ENCODE data around the gene YY1AP1. TPM values are rescaled to one million over a fixed set of nuclear protein-coding genes. Genes with fewer than 3 reads are reported as not detected.
A peak's percentile ranks its signal among the peaks of the same experiment; 100 is the strongest.

The YY1AP1 gene
- polyA plus RNA-seq, 1 of the 3 experiments (the other 2 are of a cell fraction), result 45.0 TPM

DNA sequence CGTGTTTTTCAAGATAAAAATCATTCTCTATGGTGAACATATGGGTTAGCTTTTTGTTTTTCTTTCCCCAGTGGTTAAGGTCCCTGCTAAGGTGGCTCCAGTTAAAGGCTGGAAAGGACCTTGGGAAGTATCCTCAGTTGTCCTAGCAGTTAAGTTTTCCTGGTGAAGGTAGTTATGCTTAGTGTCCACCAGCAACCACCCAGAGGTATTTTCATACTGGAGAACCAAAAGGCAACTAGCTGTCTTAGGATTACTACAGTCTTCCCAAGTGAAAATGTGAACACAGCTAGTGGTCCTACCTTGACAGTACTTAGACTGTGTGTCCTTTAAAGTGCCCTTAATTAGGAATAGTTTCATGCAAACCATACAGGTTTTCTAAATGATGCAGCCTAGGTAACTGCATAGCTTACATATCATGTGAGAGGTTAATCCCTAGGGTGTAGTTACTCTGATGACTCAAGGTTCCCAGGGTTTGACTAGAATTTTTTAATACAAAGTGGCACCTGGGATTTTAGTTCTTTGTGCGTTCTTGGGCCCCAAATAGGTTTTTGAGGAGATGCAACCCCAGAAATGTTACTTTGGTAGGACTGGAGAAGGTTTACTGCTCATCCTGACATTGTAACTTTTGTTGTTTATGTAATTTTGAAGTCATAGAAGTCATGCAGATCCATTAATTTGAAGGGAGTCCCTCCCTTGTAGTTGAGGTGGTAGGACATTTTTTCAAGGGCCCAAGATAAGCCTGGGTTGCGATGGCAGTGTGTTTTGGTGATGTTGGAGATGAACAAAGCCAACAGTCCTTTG lies 36.5 kb downstream of the YY1AP1 start (continued):
- TF ChIP-seq, protein P1, sequence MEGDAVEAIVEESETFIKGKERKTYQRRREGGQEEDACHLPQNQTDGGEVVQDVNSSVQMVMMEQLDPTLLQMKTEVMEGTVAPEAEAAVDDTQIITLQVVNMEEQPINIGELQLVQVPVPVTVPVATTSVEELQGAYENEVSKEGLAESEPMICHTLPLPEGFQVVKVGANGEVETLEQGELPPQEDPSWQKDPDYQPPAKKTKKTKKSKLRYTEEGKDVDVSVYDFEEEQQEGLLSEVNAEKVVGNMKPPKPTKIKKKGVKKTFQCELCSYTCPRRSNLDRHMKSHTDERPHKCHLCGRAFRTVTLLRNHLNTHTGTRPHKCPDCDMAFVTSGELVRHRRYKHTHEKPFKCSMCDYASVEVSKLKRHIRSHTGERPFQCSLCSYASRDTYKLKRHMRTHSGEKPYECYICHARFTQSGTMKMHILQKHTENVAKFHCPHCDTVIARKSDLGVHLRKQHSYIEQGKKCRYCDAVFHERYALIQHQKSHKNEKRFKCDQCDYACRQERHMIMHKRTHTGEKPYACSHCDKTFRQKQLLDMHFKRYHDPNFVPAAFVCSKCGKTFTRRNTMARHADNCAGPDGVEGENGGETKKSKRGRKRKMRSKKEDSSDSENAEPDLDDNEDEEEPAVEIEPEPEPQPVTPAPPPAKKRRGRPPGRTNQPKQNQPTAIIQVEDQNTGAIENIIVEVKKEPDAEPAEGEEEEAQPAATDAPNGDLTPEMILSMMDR (IDR thresholded peaks at IDR 0.05), result no peak
- TF ChIP-seq POLR2AphosphoS5 (IDR thresholded peaks at IDR 0.05; ENCODE audit: low read depth, low read length), result no peak
- TF ChIP-seq RCOR1 (IDR thresholded peaks at IDR 0.05; ENCODE audit: low read length), result no peak
- TF ChIP-seq RXRA (IDR thresholded peaks at IDR 0.05; ENCODE audit: borderline replicate concordance, low read depth), result no peak
- TF ChIP-seq GATA2 (CRISPR knock-in tag; IDR thresholded peaks at IDR 0.05), result no peak
- no peak for TF ChIP-seq ELF1 (IDR thresholded peaks at IDR 0.05)
- TF ChIP-seq YY1 (IDR thresholded peaks at IDR 0.05; ENCODE audit: low read depth), result no peak

DNA sequence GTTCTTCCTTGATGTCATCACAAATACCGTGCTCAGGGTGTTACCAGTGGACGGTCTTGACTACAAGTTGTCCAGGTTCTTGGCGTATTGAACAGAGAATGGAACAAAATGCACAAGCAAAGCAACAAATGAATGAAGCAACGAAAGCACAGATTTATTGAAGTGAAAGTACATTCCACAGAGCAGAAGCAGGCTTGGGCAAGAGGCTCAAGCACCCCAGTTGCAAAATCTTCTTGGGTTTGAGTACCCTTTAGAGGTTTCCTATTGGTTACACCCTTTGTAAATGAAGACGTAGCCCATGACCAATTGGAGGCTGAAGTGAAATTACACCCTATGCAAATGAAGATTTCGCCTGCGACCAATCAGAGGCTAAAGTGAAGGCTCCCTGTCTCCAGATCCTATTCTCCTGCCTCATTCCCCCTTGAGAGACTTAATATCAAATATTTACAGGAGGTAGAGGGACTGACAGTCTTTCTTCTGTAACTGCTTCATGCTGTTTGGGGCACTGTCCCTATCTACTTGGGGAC lies 38.3 kb downstream of the YY1AP1 start:
- H4K20me1 ChIP-seq (ENCODE audit: insufficient read depth), result no peaks in the 10 kb centered on the region
- no peak overlapping the region for H3K4me3 ChIP-seq (ENCODE audit: low read depth in 2 of 2, low read length in 1 of 2)
- 96% methylated on average over 7 of the region's 7 CpGs for WGBS (ENCODE audit: low lambda C conversion rate)
- no peaks in the 10 kb centered on the region for H3K9me3 ChIP-seq
- H3K36me3 ChIP-seq (replicated peaks in 1 of 2; ENCODE audit: control insufficient read depth in 1 of 2, insufficient read depth in 2 of 2, low read length in 1 of 2), result no peaks in the 10 kb centered on the region
- peaks cover 8 to 13% of the 10 kb centered on the region in 2 experiments; a peak in 3 of 4 replicates for H3K4me1 ChIP-seq (ENCODE audit: control insufficient read depth in 1 of 2, insufficient read depth in 2 of 2, low read depth in 1 of 2, low read length in 1 of 2)
- TF ChIP-seq TEAD4 (IDR thresholded peaks at IDR 0.05; ENCODE audit: borderline replicate concordance, insufficient read depth) (no peak), TCF12 (IDR thresholded peaks at IDR 0.05) (no peak), RFX5 (IDR thresholded peaks at IDR 0.05; ENCODE audit: low read length) (no peak), FOSL2 (IDR thresholded peaks at IDR 0.05; ENCODE audit: borderline replicate concordance, low read depth) (no peak), POLR2AphosphoS5 (IDR thresholded peaks at IDR 0.05; ENCODE audit: low read depth, low read length) (no peak), SIN3A (IDR thresholded peaks at IDR 0.05; ENCODE audit: borderline replicate concordance, low read depth, low read length) (no peak), JUND (IDR thresholded peaks at IDR 0.05) (no peak), ELF1 (IDR thresholded peaks at IDR 0.05) (no peak), NRF1 (IDR thresholded peaks at IDR 0.05; ENCODE audit: low read depth, low read length) (no peak), FOXM1 (IDR thresholded peaks at IDR 0.05; ENCODE audit: low read depth) (no peak)
- TF ChIP-seq, protein P2, sequence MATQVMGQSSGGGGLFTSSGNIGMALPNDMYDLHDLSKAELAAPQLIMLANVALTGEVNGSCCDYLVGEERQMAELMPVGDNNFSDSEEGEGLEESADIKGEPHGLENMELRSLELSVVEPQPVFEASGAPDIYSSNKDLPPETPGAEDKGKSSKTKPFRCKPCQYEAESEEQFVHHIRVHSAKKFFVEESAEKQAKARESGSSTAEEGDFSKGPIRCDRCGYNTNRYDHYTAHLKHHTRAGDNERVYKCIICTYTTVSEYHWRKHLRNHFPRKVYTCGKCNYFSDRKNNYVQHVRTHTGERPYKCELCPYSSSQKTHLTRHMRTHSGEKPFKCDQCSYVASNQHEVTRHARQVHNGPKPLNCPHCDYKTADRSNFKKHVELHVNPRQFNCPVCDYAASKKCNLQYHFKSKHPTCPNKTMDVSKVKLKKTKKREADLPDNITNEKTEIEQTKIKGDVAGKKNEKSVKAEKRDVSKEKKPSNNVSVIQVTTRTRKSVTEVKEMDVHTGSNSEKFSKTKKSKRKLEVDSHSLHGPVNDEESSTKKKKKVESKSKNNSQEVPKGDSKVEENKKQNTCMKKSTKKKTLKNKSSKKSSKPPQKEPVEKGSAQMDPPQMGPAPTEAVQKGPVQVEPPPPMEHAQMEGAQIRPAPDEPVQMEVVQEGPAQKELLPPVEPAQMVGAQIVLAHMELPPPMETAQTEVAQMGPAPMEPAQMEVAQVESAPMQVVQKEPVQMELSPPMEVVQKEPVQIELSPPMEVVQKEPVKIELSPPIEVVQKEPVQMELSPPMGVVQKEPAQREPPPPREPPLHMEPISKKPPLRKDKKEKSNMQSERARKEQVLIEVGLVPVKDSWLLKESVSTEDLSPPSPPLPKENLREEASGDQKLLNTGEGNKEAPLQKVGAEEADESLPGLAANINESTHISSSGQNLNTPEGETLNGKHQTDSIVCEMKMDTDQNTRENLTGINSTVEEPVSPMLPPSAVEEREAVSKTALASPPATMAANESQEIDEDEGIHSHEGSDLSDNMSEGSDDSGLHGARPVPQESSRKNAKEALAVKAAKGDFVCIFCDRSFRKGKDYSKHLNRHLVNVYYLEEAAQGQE (IDR thresholded peaks at IDR 0.05; ENCODE audit: low read depth, low read length), result no peak
- TF ChIP-seq, protein P3, sequence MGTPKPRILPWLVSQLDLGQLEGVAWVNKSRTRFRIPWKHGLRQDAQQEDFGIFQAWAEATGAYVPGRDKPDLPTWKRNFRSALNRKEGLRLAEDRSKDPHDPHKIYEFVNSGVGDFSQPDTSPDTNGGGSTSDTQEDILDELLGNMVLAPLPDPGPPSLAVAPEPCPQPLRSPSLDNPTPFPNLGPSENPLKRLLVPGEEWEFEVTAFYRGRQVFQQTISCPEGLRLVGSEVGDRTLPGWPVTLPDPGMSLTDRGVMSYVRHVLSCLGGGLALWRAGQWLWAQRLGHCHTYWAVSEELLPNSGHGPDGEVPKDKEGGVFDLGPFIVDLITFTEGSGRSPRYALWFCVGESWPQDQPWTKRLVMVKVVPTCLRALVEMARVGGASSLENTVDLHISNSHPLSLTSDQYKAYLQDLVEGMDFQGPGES (IDR thresholded peaks at IDR 0.05; ENCODE audit: low read depth, low read length), result no peak
- TF ChIP-seq, protein P1 (IDR thresholded peaks at IDR 0.05), result no peak
- H3F3A ChIP-seq (replicated peaks; ENCODE audit: insufficient read depth), result peaks cover 27% of the 10 kb centered on the region
- H3K9me2 ChIP-seq, result no peaks in the 10 kb centered on the region
- H3K79me2 ChIP-seq (ENCODE audit: insufficient read depth), result peaks cover 15% of the 10 kb centered on the region
- peak overlapping the region; percentile 67; the same call in 1 of the 2 replicates for H2AFZ ChIP-seq (ENCODE audit: low read depth)
- no peak for DNase-seq
- H3K27me3 ChIP-seq (ENCODE audit: insufficient read depth), result no peaks in the 10 kb centered on the region
- H3K4me2 ChIP-seq, result peak overlapping the region; percentile 67; the same call in 1 of the 2 replicates
- ChIA-PET POLR2A (no interaction called here), CTCF (interaction anchor here (1.2 kb wide), 1 partner anchor 40 kb away, joined by 3 read pairs; no protein-coding TSS in a partner anchor)
- H3K9ac ChIP-seq, result peak overlapping the region; percentile 46; the same call in 1 of the 2 replicates
- H3K27ac ChIP-seq (ENCODE audit: low read depth in 2 of 2, low read length in 1 of 2), result peak overlapping the region in 1 of 2 experiments; percentile 78; a peak in 2 of 4 replicates

All from SK-N-SH (cell line).